ENCODE results near the gene B4GALNT2.

B4GALNT2 gene

DNA sequence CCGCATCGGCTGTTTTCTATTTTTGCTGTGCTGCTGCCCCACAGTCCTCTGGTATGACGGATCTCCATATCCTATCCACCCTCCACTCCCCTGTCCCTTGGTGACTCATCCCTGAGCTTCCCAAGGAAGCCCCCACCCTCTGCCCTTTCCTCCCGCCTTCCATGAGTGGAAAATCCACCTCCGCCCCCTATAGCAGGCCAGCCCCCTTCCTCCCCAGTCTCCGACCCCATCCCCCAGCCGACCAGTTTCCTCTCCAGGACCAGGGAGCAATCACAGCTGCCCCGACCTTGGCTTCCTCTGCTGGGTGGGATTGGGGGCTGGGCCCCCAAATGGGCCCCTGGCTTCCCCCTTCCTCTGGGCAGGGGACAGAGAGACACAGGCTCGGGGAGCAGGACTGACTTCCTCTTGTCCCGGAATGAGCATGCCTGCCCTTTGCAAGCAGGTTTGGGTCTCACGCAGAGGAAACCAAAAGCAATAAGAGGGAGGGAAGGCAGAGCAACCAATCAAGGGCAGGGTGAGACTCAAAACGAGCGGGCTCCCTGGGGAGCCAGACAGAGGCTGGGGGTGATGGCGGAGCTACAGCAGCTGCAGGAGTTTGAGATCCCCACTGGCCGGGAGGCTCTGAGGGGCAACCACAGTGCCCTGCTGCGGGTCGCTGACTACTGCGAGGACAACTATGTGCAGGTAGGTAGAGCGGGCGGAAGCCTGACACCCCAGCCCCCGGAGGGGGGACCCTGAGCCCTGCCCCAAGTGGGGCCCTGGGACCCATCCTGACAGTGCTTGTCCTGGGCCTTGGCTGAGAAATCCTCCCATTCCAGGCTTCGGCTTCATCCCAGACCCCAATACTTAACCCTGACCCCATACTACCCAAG, 77.8 kb downstream of the B4GALNT2 start, which contains the start of the genes ABI3 and GNGT2:
Gene ABI3 (plus strand): TSS at position 550 of the 872 bp plus-strand sequence. CDS start 18 bp downstream, at position 568.
Gene GNGT2 (minus strand): TSS at position 417 of the 872 bp plus-strand sequence. CDS start 3,152 bp downstream, outside the sequence.
- no peak for DNase-seq (ENCODE audit: low read depth)

- DNase-seq (ENCODE audit: low read depth): no peak
Observed at GRCh38 chr17:49213399-49213798, 80.8 kb downstream of the B4GALNT2 start.

DNA sequence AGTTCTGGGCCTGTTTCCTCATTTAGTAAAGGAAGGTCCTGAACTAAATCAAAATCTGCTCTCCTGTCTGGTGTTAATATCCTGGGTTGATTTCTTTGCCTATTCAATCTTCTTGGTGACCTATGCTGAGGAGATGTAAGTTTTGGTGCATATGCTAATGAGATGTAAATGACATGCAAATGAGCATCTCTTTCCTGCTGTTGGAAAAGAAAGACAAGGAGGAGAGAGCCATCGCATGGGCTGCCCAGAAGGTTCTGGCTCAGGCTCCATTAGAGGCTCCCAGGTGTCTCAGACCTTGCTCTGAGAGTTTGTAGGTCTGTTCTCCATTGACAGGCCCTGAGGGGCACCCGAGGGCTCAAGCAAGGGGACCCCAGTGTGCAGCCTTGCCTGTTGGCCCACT, 81.3 kb downstream of the B4GALNT2 start:
- no peak for DNase-seq (ENCODE audit: low read depth)

DNA sequence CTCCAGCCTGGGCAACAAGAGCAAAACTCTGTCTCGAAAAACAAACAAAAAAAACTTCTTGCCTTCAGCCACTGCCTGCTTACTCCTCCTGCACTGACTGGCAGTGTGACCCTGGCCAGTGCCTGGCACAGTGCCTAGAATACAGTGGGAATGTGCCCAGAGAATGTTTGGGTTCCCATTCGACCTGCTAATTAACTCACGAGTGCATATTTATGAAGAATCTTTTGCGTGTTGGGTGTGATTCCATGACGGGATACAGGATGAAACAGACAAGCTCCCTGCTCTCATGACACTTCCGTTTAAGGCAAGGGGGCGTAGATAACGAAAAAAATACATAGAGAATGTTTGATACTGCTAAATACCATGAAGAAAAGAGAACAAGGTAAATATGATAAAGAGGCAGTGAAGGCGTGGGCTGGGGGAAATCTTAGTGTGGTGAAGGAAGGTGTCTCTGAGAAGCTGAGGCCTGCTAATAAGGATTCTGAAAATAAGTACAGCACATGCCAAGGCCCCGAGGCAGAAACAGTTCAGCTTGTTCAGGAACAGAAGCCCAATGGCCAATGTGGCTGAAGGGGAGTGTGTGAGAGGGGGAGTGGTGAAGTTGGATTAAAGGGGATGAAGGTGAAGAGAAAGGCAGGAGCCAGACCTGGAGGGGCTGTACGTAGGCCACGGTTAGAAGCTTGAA, 82.2 kb downstream of the B4GALNT2 start:
- DNase-seq (ENCODE audit: low read depth): no peak

DNA sequence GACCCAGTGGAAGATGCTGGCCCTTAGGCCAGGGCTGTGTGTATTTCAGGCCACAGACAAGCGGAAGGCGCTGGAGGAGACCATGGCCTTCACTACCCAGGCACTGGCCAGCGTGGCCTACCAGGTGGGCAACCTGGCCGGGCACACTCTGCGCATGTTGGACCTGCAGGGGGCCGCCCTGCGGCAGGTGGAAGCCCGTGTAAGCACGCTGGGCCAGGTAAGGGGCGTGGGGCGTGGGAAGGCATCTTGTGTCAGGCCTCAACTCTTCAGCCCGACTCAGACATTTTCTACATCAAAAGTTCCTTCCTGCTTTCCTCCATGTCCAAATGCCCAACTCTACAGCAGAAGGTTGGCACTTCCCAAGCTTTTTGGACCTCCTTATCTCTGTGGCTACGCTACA, 83.9 kb downstream of the B4GALNT2 start:
- DNase-seq (ENCODE audit: low read depth): no peak

- DNase-seq (ENCODE audit: low read depth): no peak
Observed at GRCh38 chr17:49216953-49217650, 84.5 kb downstream of the B4GALNT2 start.

DNA sequence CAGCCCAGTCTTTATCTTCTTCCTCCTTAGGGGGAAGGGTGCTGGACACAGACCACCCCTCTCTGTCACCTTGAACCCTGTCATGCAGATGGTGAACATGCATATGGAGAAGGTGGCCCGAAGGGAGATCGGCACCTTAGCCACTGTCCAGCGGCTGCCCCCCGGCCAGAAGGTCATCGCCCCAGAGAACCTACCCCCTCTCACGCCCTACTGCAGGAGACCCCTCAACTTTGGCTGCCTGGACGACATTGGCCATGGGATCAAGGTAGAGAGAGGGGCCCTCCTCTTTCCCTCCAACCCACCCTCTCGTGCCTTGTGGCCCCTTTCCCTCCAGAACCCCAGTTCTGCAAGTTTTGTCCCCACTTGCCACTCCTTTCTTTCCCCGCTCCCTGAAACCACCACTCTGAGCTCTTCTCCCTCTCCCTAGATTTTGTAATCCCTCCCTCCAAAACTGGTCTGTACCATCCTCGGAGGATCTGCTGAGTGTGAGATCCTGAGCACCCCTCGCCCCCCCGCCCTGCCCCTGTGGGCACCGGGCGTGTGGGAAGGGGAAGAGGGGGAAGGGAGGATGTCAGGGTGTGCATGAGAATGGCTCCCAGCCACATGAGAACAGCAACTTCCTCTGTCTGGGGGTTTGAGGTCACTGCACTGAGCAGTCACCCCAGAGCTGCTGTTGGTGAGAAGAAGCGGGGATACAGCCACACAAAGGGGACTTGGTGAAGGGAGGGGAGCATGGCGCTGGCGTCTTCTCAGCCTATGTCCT, 85.3 kb downstream of the B4GALNT2 start:
- DNase-seq (ENCODE audit: low read depth): no peak

GRCh38 chr17:49218941-49219913, 86.7 kb downstream of the B4GALNT2 start:
- no peak for DNase-seq (ENCODE audit: low read depth)

DNA sequence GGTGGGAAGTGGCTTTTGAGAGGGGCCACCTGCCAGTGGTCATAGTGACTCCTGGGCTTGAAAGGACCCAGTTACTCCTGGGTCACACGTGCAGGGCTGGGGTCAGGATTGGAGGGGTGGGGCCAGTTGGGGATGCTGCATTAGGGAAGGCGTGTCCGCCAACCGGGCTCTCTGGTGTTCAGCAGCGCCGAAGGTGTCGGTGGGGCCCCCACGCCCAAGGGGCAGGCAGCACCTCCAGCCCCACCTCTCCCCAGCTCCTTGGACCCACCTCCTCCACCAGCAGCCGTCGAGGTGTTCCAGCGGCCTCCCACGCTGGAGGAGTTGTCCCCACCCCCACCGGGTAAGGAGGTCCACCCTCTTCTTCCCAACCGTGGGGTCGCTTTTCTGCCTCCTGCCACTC, 87.4 kb downstream of the B4GALNT2 start:
- DNase-seq (ENCODE audit: low read depth): no peak

GRCh38 chr17:49223168-49223516, 90.6 kb downstream of the B4GALNT2 start:
- DNase-seq (ENCODE audit: low read depth): no peak

GRCh38 chr17:49223517-49224197, 91.1 kb downstream of the B4GALNT2 start:
- DNase-seq (ENCODE audit: low read depth): no peak

DNA sequence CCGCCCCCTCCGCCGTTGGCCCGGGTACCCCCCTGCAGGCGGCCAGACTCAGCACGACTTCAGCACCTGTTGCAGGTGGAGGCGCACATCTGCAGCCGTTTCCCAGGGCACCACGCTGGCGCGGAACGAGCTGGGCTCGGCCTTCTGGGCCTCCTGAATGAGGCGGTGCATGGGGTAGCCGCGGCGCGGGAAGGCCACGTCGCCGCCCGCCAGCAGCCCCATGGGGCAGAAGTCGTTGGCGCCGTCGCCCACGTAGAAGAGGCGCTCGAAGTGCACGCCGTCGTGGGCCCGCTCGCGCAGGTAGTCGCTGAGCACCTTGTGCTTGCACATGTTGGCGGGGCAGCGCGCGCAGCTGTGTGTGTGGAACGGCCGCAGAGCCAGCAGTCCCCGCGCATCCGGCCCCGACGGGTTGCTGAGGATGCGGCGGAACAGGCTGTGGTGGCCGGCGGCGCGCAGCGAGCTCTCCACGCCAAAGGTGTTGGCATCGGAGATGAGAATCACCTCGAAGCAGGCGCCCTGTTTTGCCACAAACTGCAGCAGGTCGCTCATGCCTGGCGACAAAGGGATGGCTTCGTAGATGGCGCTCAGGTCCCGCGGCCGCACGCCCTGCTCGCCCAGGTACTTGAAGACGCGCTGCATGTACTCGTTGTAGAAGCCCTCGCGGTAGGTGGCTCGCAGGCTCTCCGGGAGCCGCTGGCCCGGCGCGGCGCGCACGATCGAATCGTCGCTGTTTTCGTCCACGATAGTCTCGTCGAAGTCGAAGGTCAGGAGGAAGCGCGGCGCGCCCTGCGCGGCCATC, 91.8 kb downstream of the B4GALNT2 start:
- DNase-seq (ENCODE audit: low read depth): no peak

DNA sequence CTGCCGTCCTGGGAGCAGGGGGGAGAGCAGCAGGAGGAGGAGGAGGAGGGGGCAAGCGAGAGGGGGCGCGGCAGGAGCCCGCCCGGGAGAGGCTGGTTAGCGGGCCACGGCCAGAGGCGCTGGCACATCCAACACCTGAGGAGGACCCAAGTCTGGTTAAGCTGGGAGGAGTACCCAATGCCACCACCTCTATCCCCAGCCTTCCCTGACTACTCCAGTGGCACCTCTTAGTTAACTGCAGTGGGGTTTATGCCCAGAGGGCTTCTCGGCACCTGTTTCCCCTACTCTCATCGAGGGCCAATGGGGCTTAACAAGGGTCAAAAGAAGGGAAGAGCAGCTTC, 92.4 kb downstream of the B4GALNT2 start:
- no peak for DNase-seq (ENCODE audit: low read depth)

DNA sequence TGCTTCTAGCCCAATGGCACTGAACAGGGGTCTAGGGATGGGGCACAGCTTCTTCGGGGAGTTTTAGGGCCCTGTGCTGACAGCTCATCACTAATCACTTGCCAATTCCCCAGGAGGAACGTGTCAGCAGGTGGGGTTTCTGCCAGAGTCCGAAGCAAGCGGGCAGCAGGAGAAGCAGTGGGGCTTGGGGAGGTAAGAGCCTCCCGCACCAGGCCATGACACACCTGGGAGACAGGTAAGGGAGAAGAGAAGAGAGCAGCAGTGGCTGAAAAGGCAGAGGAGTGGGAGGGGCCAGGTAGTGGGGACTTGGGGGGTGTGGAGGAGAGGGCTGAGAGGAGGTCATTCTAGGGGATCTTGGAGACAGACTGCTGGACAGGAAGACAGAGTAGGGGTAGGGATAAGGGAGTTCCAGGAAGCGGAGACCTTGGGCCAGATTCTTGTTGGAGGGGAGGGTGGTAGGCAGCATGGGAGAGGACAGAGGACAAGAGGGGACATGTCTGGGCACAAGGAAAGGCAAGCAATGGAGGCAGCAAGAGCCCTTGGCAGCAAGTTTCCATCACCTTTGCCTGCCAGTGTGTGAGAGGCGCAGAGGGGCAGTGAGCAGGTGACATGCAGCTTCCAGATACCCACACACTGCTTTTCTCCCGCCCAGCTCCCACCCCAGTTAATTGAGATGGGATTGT, 93.1 kb downstream of the B4GALNT2 start:
- DNase-seq (ENCODE audit: low read depth): no peak

All from stimulated activated CD8-positive, alpha-beta memory T cell treated with anti-CD3 and anti-CD28 coated beads, Interleukin-7, amount 100 ng/mL, for 24 hours (primary cell).